Transverse colon (tissue), 4 donors: ENCODE results near the gene HOXB7. TPM values are rescaled to one million over a fixed set of nuclear protein-coding genes. Genes with fewer than 3 reads are reported as not detected.

Experiments
- DNase-seq: peaks from one replicate; pipeline ENCODE4 v3.0.0-alpha.2; 2019
- H3K27ac ChIP-seq, 4 donors: fragments of 200-600 bp; sonication (generic); 2 replicates each; pipeline ENCODE4 v1.5.1; 2016 to 2018; ENCODE audit warnings: inconsistent platforms in 4 of 4
- H3K27me3 ChIP-seq: fragments of 200-600 bp; sonication (generic); 2 replicates; pipeline ENCODE4 v1.5.1; 2017; ENCODE audit warnings: inconsistent platforms
- H3K36me3 ChIP-seq, 4 donors: fragments of 200-600 bp; sonication (generic); 2 replicates each; pipeline ENCODE4 v1.5.1; 2017 to 2019; ENCODE audit warnings: inconsistent platforms in 4 of 4
- H3K4me1 ChIP-seq, 4 donors: fragments of 200-600 bp; sonication (generic); 2 replicates each; pipeline ENCODE4 v1.5.1; 2017 to 2020; ENCODE audit warnings: inconsistent platforms in 4 of 4
- H3K4me3 ChIP-seq, 4 donors: fragments of 200-600 bp; sonication (generic); 1 replicate in 1 of 4; 2 replicates in 3 of 4; pipeline versions ENCODE4 v1.5.1 to v1.6.1; 2017 to 2019; ENCODE audit warnings: inconsistent platforms in 4 of 4
- H3K9me3 ChIP-seq, 2 donors: fragments of 200-600 bp; sonication (generic); 2 replicates each; pipeline ENCODE4 v1.5.1; 2017 to 2019; ENCODE audit warnings: inconsistent platforms in 2 of 2
- CTCF ChIP-seq, 5 experiments: fragments of 200-600 bp in 3 of 5; fragments of 450-650 bp in 2 of 5; sonication (generic) in 3 of 5; IDR thresholded peaks; 1 replicate in 2 of 5; 2 replicates in 3 of 5; pipeline ENCODE4 v1.5.1; 2016 to 2017; ENCODE audit warnings: antibody characterized with exemption in 5 of 5, inconsistent platforms in 3 of 5, mild to moderate bottlenecking in 2 of 5, moderate library complexity in 1 of 5
- EP300 ChIP-seq: sonication (generic); formaldehyde crosslinking; IDR thresholded peaks from one replicate; pipeline ENCODE4 v1.6.1; 2017; ENCODE audit warnings: antibody characterized with exemption, low read depth
- POLR2A ChIP-seq: fragments of 450-650 bp; IDR thresholded peaks from one replicate; pipeline ENCODE4 v1.6.1; 2016; ENCODE audit warnings: antibody characterized with exemption, mild to moderate bottlenecking, moderate library complexity
- POLR2AphosphoS5 ChIP-seq, 3 donors: sonication (generic); formaldehyde crosslinking; IDR thresholded peaks; one replicate each; pipeline ENCODE4 v1.6.1; 2016; ENCODE audit warnings: antibody characterized with exemption in 3 of 3
- WGBS, 2 donors: methylation state at CpG; one replicate each; pipeline ENCODE4 v1.1.5; 2018; ENCODE audit warnings: low coverage in 1 of 2; 5-methylcytosine and 5-hydroxymethylcytosine counted together
- in situ Hi-C, 4 donors: fragments of 200-750 bp; cut with MboI; loops; one replicate each; pipeline versions ENCODE4 v1.15.0 to v1.15.1; 2017; ENCODE audit warnings: low sequenced_read_pairs in 3 of 4, low pct_ligation_motif_present in 1 of 4, low pct_unique_long_range_greater_than_20kb in 1 of 4
- intact Hi-C: fragments of 100-400 bp; cut with DNase I; formaldehyde crosslinking; loops from one replicate; pipeline ENCODE4 v1.15.1; 2023; ENCODE audit warnings: low total_unique reads
- total RNA-seq, 4 donors: library from RNA; depleted of rRNA; stranded (reverse); fragments of >200 nt; gene quantifications; one replicate each; pipeline ENCODE4 v1.1.0, GENCODE V29; 2016

The HOXB7 gene
- total RNA-seq, 4 donors from 2014 or later: 11.2 to 20.9 (median 16.7) TPM; not detected in 1

- in situ Hi-C loops: no loop called here
- no peaks in the 10 kb centered on the region for H3K9me3 ChIP-seq
- peaks cover 36 to 92% (median 71%) of the 10 kb centered on the region in 4 donors for H3K4me1 ChIP-seq
- H3K27ac ChIP-seq: peak overlapping the region; percentile 89 to 95 (median 92)
- H3K4me3 ChIP-seq: peak overlapping the region; percentile 6 to 54 (median 46)
- WGBS, 2 donors: 17 to 54% methylated on average over 1 to 22 of the region's 22 CpGs
- intact Hi-C loops: loop anchor here (5.0 kb wide), 1 partner anchor 34 kb away; no protein-coding TSS in a partner anchor
- no peak for TF ChIP-seq CTCF (IDR thresholded peaks at IDR 0.05)
- no peak for TF ChIP-seq EP300
- no peak for TF ChIP-seq POLR2AphosphoS5 (IDR thresholded peaks at IDR 0.05)
- TF ChIP-seq POLR2A: no peak
- no peak for DNase-seq
- H3K27me3 ChIP-seq: peaks cover 7% of the 10 kb centered on the region
- H3K36me3 ChIP-seq: no peaks in the 10 kb centered on the region
These were observed 34.9 kb downstream of the HOXB7 start for GRCh38 chr17:48575673-48576478.

- TF ChIP-seq EP300: no peak
- TF ChIP-seq POLR2AphosphoS5 (IDR thresholded peaks at IDR 0.05): no peak
- TF ChIP-seq POLR2A: no peak
- TF ChIP-seq CTCF (IDR thresholded peaks at IDR 0.05): no peak
- Histone ChIP-seq H3K4me1 (peaks cover 36 to 92% (median 71%) of the 10 kb centered on the region in 4 donors), H3K4me3 (peak overlapping the region in 1 of 4 donors; percentile 28), H3K27ac (peak overlapping the region; percentile 89 to 95 (median 92)), H3K9me3 (no peaks in the 10 kb centered on the region), H3K36me3 (no peaks in the 10 kb centered on the region), H3K27me3 (peaks cover 7% of the 10 kb centered on the region)
- WGBS, 2 donors: 52 to 63% methylated on average over 5 to 7 of the region's 7 CpGs
- in situ Hi-C loops (no loop called here), intact Hi-C loops (loop anchor here (5.0 kb wide), 1 partner anchor 33 kb away; no protein-coding TSS in a partner anchor)
- no peak for DNase-seq
These were observed 35.7 kb downstream of the HOXB7 start for GRCh38 chr17:48575066-48575582.

- Histone ChIP-seq H3K4me3 (peak overlapping the region in 1 of 4 donors; percentile 28), H3K4me1 (peaks cover 36 to 92% (median 72%) of the 10 kb centered on the region in 4 donors), H3K27me3 (peaks cover 3% of the 10 kb centered on the region), H3K9me3 (no peaks in the 10 kb centered on the region), H3K27ac (peak overlapping the region; percentile 89 to 95 (median 92)), H3K36me3 (no peaks in the 10 kb centered on the region)
- DNase-seq: no peak
- WGBS, 2 donors: 62 to 79% methylated on average over 6 to 8 of the region's 8 CpGs
- TF ChIP-seq POLR2AphosphoS5 (IDR thresholded peaks at IDR 0.05) (no peak), EP300 (no peak), POLR2A (no peak), CTCF (IDR thresholded peaks at IDR 0.05) (no peak)
- in situ Hi-C loops: no loop called here
- intact Hi-C loops: loop anchor here (5.0 kb wide), 1 partner anchor 32 kb away; no protein-coding TSS in a partner anchor
These were observed 36.2 kb downstream of the HOXB7 start for GRCh38 chr17:48574505-48575065.

GRCh38 chr17:48571826-48572417 is 38.9 kb downstream of the HOXB7 start:
- TF ChIP-seq CTCF (IDR thresholded peaks at IDR 0.05) (no peak), EP300 (no peak), POLR2A (no peak), POLR2AphosphoS5 (IDR thresholded peaks at IDR 0.05) (no peak)
- in situ Hi-C loops: no loop called here

More at GRCh38 chr17:48571826-48572417, 38.9 kb downstream of the HOXB7 start:
- intact Hi-C loops: no loop called here
- Histone ChIP-seq H3K36me3 (no peaks in the 10 kb centered on the region), H3K4me3 (peak overlapping the region in 1 of 4 donors; percentile 36), H3K9me3 (no peaks in the 10 kb centered on the region), H3K27me3 (no peaks in the 10 kb centered on the region), H3K4me1 (peaks cover 48 to 95% (median 77%) of the 10 kb centered on the region in 4 donors), H3K27ac (peak overlapping the region; percentile 89 to 95 (median 92))
- WGBS, 2 donors: 68% methylated on average over 1 of the region's 1 CpG; no CpG with 5 or more reads in 1 of the 2 donors
- no peak for DNase-seq
